ENCODE data around the gene KCNA5. TPM values are rescaled to one million over a fixed set of nuclear protein-coding genes. Genes with fewer than 3 reads are reported as not detected.

KCNA5 gene
- polyA plus RNA-seq, 1 donor from 2014 or later: 7.5 TPM

DNA sequence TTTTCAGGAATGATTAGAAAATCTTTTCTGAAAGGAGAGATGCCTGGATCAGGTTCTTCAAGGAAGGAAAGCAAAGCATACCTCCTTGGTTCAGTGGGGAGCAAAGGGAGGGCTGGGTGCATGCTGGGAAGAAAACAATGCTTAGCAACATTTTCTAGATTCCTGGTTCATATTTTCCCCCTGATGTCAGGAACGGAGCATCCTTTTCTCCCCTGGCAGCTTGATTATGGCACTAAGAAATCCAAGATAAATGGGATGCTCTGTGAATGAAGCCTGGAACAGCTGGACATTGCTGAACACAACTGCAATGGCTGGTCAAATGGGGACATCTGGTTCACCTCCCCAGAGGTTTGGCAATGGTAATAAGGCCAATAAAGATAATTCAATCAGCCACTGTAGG is 50.9 kb downstream of the KCNA5 start:
- H3F3A ChIP-seq (ENCODE audit: insufficient read depth, low read length, poor library complexity, severe bottlenecking): no peaks in the 10 kb centered on the region
- H3K27me3 ChIP-seq (ENCODE audit: insufficient read depth, low read depth, low read length): no peaks in the 10 kb centered on the region
- TF ChIP-seq RAD21 (conservative IDR thresholded peaks at IDR 0.05): no peak
- TF ChIP-seq EP300 (conservative IDR thresholded peaks at IDR 0.05; ENCODE audit: poor library complexity, severe bottlenecking): no peak
- TF ChIP-seq EZH2 (IDR thresholded peaks at IDR 0.05; ENCODE audit: borderline replicate concordance, insufficient read depth, low read length, poor library complexity, severe bottlenecking): no peak
- TF ChIP-seq, protein P1, sequence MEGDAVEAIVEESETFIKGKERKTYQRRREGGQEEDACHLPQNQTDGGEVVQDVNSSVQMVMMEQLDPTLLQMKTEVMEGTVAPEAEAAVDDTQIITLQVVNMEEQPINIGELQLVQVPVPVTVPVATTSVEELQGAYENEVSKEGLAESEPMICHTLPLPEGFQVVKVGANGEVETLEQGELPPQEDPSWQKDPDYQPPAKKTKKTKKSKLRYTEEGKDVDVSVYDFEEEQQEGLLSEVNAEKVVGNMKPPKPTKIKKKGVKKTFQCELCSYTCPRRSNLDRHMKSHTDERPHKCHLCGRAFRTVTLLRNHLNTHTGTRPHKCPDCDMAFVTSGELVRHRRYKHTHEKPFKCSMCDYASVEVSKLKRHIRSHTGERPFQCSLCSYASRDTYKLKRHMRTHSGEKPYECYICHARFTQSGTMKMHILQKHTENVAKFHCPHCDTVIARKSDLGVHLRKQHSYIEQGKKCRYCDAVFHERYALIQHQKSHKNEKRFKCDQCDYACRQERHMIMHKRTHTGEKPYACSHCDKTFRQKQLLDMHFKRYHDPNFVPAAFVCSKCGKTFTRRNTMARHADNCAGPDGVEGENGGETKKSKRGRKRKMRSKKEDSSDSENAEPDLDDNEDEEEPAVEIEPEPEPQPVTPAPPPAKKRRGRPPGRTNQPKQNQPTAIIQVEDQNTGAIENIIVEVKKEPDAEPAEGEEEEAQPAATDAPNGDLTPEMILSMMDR (IDR thresholded peaks at IDR 0.05; ENCODE audit: poor library complexity, severe bottlenecking): no peak
- TF ChIP-seq, protein P2, sequence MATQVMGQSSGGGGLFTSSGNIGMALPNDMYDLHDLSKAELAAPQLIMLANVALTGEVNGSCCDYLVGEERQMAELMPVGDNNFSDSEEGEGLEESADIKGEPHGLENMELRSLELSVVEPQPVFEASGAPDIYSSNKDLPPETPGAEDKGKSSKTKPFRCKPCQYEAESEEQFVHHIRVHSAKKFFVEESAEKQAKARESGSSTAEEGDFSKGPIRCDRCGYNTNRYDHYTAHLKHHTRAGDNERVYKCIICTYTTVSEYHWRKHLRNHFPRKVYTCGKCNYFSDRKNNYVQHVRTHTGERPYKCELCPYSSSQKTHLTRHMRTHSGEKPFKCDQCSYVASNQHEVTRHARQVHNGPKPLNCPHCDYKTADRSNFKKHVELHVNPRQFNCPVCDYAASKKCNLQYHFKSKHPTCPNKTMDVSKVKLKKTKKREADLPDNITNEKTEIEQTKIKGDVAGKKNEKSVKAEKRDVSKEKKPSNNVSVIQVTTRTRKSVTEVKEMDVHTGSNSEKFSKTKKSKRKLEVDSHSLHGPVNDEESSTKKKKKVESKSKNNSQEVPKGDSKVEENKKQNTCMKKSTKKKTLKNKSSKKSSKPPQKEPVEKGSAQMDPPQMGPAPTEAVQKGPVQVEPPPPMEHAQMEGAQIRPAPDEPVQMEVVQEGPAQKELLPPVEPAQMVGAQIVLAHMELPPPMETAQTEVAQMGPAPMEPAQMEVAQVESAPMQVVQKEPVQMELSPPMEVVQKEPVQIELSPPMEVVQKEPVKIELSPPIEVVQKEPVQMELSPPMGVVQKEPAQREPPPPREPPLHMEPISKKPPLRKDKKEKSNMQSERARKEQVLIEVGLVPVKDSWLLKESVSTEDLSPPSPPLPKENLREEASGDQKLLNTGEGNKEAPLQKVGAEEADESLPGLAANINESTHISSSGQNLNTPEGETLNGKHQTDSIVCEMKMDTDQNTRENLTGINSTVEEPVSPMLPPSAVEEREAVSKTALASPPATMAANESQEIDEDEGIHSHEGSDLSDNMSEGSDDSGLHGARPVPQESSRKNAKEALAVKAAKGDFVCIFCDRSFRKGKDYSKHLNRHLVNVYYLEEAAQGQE (IDR thresholded peaks at IDR 0.05; ENCODE audit: borderline replicate concordance): no peak
- no peak for TF ChIP-seq TAF1 (IDR thresholded peaks at IDR 0.05; ENCODE audit: low read depth)
- TF ChIP-seq SMC3 (conservative IDR thresholded peaks at IDR 0.05; ENCODE audit: poor library complexity): no peak
- no peak for TF ChIP-seq MXI1 (conservative IDR thresholded peaks at IDR 0.05; ENCODE audit: poor library complexity, severe bottlenecking)
- TF ChIP-seq POLR2AphosphoS5 (IDR thresholded peaks at IDR 0.05): no peak

DNA sequence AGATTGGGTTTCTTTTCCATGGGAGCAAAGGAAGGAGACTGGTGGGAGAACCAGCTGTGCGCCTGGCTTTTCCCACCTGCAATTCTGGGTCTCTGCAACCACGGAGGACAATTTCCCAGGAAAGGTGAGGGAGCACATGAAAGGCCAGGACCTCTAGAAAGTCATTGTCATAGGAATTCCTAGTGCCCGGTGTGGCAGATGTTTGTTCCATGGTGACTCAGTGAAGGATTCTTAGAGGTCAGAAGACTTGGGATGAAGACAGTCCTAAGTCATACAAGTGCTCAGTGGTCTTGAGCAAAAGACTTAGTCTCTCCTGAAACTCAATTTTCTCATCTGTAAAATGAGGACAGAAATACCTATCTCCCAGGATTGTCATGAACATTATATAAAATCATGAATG is 51.3 kb downstream of the KCNA5 start:
- Histone ChIP-seq H4K20me1 (ENCODE audit: insufficient read depth) (no peaks in the 10 kb centered on the region), H3K9ac (ENCODE audit: low read length) (no peak overlapping the region), H3K79me2 (replicated peaks; ENCODE audit: insufficient read depth, low read length) (no peaks in the 10 kb centered on the region), H3K27me3 (ENCODE audit: insufficient read depth, low read depth, low read length) (no peaks in the 10 kb centered on the region), H3K9me3 (ENCODE audit: low read length) (no peaks in the 10 kb centered on the region), H3K27ac (ENCODE audit: low read length) (no peak overlapping the region), H3K4me3 (ENCODE audit: low read length) (no peak overlapping the region), H3K36me3 (ENCODE audit: insufficient read depth, low read length) (no peaks in the 10 kb centered on the region), H3K9me2 (ENCODE audit: insufficient read depth, low read length) (no peaks in the 10 kb centered on the region), H3K4me2 (ENCODE audit: low read length) (no peak overlapping the region), H3F3A (ENCODE audit: insufficient read depth, low read length, poor library complexity, severe bottlenecking) (no peaks in the 10 kb centered on the region), H2AFZ (ENCODE audit: low read depth, low read length) (no peak overlapping the region)
- TF ChIP-seq TAF1 (IDR thresholded peaks at IDR 0.05; ENCODE audit: low read depth) (no peak), EP300 (conservative IDR thresholded peaks at IDR 0.05; ENCODE audit: poor library complexity, severe bottlenecking) (no peak)

More for the DNA sequence above, 50.9 kb downstream of the KCNA5 start:
- Histone ChIP-seq H3K4me2 (ENCODE audit: low read length) (no peak overlapping the region), H3K9me3 (ENCODE audit: low read length) (no peaks in the 10 kb centered on the region), H3K79me2 (replicated peaks; ENCODE audit: insufficient read depth, low read length) (no peaks in the 10 kb centered on the region), H4K20me1 (ENCODE audit: insufficient read depth) (no peaks in the 10 kb centered on the region), H3K36me3 (ENCODE audit: insufficient read depth, low read length) (no peaks in the 10 kb centered on the region), H2AFZ (ENCODE audit: low read depth, low read length) (no peak overlapping the region), H3K9ac (ENCODE audit: low read length) (no peak overlapping the region), H3K9me2 (ENCODE audit: insufficient read depth, low read length) (no peaks in the 10 kb centered on the region), H3K4me3 (ENCODE audit: low read length) (no peak overlapping the region), H3K27ac (ENCODE audit: low read length) (no peak overlapping the region)

Other genes with a start within 250 kb of the KCNA5 start
- 11.6 and 14.7 TPM in 2 replicates for gene KCNA1, start 134.0 kb upstream of the KCNA5 start, polyA plus RNA-seq

All from neural cell (in vitro differentiated cells).